PFSK-1 (cell line): ENCODE results near the gene OSBPL6.

Source experiments
- POLR2AphosphoS5 ChIP-seq: IDR thresholded peaks from 2 replicates; pipeline ENCODE4 v1.6.1; 2012; ENCODE audit warnings: low read depth, mild to moderate bottlenecking, control low read depth, low read length, moderate library complexity
- TAF1 ChIP-seq: IDR thresholded peaks from 2 replicates; pipeline ENCODE4 v1.6.1; 2012; ENCODE audit warnings: low read length, control low read depth, borderline replicate concordance; ENCODE audit not compliant: insufficient read depth
- TF ChIP-seq, protein P1 (sequence below), 2 experiments: IDR thresholded peaks; 2 replicates each; pipeline versions ENCODE4 v1.6.1 to v1.8.0; 2011 to 2012; ENCODE audit warnings: low read depth in 2 of 2, low read length in 2 of 2, control low read depth in 1 of 2, inconsistent platforms in 1 of 2, mild to moderate bottlenecking in 1 of 2, moderate library complexity in 1 of 2; ENCODE audit not compliant: insufficient read depth in 1 of 2

DNA sequence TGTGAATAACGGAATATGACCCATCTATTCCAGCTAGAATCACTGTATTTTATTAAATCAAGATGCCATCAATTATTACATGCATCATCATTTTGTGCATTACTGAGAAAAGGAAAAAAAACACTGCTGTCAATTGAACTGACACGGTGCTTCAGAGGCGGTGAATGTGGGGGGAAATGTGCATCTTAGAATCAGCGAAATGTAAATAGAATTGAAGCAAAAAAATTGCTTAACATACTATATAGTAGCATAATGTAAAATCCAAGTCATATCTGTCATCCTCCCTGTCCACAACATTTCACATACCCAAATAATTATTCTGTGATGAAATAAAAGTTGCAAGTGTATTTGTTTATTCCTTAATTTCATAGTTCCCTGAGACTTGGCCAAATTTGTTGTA, 172.1 kb downstream of the OSBPL6 start:
- TF ChIP-seq, protein P1, sequence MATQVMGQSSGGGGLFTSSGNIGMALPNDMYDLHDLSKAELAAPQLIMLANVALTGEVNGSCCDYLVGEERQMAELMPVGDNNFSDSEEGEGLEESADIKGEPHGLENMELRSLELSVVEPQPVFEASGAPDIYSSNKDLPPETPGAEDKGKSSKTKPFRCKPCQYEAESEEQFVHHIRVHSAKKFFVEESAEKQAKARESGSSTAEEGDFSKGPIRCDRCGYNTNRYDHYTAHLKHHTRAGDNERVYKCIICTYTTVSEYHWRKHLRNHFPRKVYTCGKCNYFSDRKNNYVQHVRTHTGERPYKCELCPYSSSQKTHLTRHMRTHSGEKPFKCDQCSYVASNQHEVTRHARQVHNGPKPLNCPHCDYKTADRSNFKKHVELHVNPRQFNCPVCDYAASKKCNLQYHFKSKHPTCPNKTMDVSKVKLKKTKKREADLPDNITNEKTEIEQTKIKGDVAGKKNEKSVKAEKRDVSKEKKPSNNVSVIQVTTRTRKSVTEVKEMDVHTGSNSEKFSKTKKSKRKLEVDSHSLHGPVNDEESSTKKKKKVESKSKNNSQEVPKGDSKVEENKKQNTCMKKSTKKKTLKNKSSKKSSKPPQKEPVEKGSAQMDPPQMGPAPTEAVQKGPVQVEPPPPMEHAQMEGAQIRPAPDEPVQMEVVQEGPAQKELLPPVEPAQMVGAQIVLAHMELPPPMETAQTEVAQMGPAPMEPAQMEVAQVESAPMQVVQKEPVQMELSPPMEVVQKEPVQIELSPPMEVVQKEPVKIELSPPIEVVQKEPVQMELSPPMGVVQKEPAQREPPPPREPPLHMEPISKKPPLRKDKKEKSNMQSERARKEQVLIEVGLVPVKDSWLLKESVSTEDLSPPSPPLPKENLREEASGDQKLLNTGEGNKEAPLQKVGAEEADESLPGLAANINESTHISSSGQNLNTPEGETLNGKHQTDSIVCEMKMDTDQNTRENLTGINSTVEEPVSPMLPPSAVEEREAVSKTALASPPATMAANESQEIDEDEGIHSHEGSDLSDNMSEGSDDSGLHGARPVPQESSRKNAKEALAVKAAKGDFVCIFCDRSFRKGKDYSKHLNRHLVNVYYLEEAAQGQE (IDR thresholded peaks at IDR 0.05; ENCODE audit: insufficient read depth in 1 of 2, low read depth in 2 of 2, low read length in 2 of 2) = no peak
- TF ChIP-seq POLR2AphosphoS5 (no peak), TAF1 (no peak)
